DLD1 (cell line): ENCODE results near the gene SLIT3.
"Not testable (repeated sequence)": the region's sequence is repeated elsewhere in the genome, so short reads cannot be mapped to it uniquely, and the experiment has no call there.

Experiments used
- in situ Hi-C: cut with HindIII; loops from 2 replicates; pipeline ENCODE4 v1.10.0; 2017; ENCODE audit warnings: low sequenced_read_pairs

The SLIT3 gene

DNA sequence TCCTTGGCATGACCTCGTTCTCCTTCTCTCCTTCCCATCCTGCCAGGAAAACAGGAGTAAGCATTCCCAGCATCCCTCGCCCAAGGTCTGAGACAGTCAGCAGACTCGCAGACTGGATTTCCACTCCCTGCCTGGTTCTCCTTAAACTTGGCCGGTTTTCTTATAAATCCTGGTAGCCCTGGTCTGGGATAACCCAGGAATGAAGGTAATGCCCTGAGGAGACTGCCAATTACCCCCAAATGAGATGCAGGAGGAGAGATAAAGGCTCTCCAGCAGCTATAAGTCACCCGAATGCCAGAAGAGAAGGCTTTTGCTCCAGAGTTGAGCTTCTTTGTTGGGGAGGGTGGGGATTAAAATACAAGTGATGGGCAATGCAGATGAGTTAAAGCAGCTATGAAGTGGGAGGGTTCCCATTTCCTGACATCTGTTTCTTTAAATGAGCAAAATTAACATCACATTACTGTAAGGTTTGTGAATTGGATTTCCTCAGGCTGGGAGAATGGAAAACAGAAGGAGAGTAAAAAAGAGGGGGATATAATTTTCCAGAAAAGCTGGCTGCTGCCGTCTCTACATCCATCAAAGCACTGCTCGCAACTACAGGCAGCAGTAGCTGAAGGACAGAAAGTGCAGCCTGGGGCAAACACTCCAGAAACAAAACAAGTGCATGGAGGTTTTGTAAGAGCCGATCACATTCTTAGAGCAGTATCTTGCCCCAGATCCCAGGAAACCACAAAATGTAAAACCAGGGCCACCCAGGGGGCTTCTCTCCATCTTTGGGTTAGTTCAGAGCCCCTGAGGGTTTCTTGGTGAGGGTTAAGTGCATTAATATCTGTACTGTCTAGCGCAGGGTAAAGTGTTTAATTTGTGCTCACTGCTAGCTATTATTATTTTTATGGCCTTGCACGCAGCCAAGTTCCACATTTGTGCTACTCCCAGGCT lies 544.2 kb downstream of the SLIT3 start:
- in situ Hi-C loops, result no loop called here

GRCh38 chr5:168755548-168756093 lies 545.3 kb downstream of the SLIT3 start:
- in situ Hi-C loops, result no loop called here

DNA sequence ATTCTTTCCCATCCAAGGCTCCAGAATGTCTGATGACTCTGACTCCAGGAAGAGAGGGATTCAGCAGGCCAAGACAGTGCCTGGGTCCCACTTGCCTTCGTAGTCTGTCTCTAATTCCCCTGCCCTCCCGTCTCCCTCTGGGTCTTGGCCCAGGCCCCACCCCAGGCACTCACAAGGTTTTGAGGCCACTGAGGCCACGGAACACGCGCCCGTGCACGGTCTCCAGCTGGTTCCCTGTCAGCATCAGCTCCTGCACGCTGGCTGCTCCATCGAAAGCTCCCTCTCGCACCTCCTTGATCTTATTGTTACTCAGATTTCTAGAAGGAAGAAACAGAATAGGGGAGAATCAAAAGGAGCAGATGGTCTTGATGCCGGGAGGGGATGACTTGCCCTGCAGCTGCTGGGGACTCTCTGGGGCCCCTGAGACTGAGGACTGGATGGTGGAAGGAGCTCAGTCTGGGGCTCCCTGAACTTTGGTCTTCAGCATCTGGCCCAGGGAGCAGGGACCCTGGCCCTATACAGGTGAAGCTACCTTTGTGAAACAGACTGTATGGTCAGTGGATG lies 547.2 kb downstream of the SLIT3 start:
- in situ Hi-C loops, result no loop called here

- in situ Hi-C loops, result no loop called here
These were observed 548.3 kb downstream of the SLIT3 start for GRCh38 chr5:168752416-168753190.

GRCh38 chr5:168752012-168752411 lies 548.9 kb downstream of the SLIT3 start:
- in situ Hi-C loops, result no loop called here

- in situ Hi-C loops, result no loop called here
These were observed 550.0 kb downstream of the SLIT3 start for GRCh38 chr5:168750926-168751325.

- in situ Hi-C loops, result no loop called here
These were observed 551.4 kb downstream of the SLIT3 start for GRCh38 chr5:168749391-168750100.

DNA sequence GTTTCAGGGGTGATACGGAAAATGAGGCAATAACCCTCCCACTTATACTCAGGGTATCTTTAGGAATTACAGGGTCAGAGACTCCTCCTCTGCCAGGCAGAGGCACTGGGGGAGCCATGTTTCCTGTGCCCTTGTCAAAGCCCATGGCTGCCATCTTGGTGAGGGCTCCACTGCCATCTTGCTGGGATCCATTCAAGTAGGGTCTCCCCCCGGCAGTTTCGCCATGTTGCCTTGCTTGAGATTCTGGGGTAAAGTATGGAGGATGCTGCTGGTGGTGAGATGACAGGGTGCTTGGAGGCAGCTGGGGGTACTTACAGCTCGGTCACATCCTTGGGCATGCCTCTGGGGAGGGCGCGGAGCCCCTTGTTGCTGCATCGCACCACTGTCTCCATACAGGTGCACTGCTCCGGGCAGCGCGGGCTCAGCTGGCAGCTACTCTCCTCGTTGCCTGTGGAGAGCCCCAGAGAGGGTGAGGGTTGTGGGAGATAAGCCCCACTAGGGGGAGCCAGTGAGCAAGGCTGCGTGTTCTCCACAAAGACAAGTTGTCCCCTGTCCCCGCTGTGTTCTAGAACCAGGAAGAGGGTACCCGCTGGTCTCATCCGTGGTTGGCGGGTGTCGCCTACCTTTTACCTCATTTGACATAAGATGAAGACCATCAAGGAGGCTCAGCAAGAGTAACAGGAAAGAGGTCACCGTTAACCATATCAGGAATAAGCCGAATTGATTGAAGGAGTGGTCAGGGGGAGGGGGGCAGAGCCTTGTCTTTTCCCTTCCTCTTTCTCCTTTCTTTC lies 552.8 kb downstream of the SLIT3 start:
- in situ Hi-C loops, result no loop called here

DNA sequence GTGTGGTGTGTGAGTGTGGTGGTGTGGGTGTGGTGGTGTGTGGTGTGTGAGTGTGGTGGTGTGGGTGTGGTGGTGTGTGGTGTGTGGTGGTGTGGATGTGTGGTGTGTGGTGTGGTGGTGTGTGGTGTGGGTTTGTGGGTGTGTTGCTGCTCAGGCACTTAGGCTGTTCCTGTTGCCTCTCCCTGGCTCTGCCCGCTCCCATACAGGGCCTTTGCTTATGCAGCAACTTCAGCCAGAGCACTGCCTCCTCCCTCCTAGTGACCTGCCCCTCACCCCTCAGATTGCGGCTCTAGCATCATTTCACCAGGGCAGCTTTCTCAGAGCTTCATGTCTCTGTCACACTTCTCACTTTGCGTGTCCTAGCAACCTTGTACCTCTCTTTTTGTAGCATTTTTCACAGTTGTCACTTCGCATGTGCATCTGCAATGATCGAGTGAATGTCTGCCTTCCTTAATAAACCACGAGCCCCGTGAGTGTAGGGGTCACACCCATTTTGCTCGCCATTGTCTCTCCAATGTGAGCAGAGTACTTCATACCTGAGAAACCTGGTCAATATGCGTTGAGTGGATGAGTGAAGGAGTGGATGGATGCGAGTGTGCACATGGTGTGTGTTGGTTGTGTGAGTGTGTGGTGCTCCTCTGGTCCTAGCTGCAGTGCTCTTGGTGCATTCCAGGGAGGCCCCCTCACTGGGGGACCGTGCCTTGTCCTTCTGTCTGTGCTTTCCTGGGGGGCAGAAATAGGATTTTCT lies 553.9 kb downstream of the SLIT3 start:
- in situ Hi-C loops, result no loop called here

DNA sequence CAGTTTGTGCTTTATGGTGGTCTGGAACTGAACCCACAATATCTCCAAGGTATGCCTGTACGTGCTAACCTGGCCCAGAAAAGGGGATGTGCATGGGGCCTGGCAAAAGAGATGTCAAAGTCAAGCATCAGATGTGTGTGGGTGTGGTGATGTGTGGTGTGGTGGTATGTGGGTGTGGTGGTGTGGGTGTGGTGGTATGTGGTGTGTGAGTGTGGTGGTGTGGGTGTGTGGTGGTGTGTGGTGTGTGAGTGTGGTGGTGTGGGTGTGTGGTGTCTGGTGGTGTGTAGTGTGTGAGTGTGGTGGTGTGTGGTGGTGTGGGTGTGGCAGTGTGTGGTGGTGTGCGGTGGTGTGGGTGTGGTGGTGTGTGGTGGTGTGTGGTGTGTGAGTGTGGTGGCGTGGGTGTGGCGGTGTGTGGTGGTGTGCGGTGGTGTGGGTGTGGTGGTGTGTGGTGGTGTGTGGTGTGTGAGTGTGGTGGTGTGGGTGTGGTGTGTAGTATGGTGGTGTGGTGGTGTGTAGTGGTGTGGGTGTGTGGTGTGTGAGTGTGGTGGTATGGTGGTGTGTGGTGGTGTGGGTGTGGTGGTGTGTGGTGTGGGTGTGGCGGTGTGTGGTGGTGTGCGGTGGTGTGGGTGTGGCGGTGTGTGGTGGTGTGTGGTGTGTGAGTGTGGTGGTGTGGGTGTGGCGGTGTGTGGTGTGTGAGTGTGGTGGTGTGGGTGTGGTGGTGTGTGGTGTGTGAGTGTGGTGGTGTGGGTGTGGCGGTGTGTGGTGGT lies 554.6 kb downstream of the SLIT3 start:
- in situ Hi-C loops, result not testable (repeated sequence)

- in situ Hi-C loops, result no loop called here
These were observed 557.3 kb downstream of the SLIT3 start for GRCh38 chr5:168743617-168744016.

DNA sequence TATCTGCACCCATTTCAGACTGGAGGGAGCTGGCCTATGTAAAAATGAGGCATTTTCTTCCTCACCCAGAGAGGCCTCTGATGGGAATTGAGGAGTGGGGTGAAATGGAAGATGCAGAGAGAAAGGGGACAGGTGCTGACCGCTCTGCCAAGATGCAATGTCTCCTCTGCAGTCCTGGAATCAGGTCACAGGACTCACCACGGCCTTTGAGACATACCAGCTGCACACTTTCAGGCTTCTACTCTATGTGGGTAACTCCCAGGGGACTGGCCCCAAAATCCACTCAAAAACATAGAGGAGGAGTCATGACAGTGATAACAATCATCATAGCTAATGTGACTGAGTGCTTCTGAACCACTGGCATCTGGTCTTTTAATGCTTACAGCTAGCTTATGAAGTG lies 558.6 kb downstream of the SLIT3 start:
- in situ Hi-C loops, result not testable (repeated sequence)

DNA sequence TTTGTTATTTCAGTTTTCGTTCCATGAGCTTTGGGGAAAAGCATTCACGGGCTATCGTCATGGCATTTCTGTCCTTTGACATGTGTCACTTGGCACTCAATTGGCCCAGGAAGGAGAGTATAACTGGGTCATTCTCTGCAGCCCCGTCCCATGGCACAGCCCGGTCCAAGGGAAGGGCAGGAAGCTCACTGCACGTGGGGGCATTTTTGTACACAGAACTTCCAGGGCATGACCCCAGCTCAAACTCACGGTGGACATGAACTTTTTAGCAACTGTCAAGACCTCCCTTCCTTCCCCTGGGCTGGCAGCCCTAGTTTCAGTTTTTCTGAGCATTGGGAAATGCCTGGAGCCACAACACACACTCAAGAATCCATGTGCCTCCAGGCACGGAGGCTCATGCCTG lies 560.1 kb downstream of the SLIT3 start:
- in situ Hi-C loops, result no loop called here

- in situ Hi-C loops, result no loop called here
These were observed 560.7 kb downstream of the SLIT3 start for GRCh38 chr5:168740092-168740800.

GRCh38 chr5:168737066-168737465 lies 563.9 kb downstream of the SLIT3 start:
- in situ Hi-C loops, result no loop called here

DNA sequence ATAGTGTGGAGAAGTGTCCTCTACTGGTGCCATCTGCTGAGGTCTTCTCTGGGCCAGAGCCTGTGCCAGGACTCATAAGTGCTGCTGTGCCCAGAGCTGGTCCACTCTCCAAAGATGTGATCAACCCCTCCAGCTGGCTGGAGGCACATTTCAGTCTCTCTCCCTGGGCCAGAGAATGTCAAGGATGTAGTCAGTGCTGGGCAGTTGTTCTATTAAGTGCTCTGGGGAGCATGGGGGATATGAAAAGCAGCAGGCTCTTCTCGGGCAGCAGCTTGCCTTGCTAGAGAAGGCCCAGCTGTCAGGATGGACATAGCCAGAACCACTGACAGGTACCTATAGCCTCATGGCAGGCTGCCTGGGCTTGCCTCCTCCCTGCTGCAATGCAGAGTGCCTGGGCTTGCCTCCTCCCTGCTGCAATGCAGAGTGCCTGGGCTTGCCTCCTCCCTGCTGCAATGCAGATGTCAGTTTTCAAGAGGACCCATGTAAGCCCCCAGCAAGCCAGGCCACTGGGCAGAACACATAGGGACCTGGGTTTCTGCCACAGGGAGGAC lies 564.6 kb downstream of the SLIT3 start:
- in situ Hi-C loops, result no loop called here

DNA sequence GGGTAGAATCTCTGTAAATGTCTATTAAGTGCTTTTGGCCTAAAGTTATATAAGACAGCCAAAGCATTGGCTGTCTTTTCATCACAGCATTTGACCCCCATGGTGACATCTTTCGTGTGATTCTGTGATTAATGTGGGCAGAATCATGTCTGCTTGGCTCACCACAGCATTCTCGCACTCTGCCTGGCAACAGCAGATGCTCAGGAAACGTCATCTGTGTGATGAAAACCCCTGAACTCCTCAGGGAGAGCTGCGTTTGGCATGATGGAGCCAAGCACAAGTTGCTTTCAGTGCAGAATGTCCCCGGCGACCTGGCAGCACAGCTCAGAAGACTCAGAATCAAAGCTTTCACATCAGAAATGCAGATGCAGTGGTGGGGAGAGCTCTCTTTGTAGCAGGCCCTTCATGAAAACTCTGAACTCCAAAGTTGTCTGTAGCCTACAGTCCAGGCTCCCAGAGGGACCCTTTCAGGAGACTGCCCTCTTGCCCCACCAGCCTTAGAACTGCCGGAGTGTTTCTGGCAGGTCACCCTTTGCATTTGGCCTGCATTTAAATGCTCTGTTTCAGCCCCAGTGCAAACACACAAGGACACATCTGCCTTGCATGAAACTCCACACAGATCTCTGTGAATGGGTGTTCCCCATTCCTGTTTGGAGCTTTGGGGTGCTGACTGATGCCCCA lies 566.2 kb downstream of the SLIT3 start:
- in situ Hi-C loops, result no loop called here
